ENCODE measurements around the gene SPATA31D3. TPM values are rescaled to one million over a fixed set of nuclear protein-coding genes. Genes with fewer than 3 reads are reported as not detected.
A peak's percentile ranks its signal among the peaks of the same experiment; 100 is the strongest.
"Not testable (repeated sequence)": the region's sequence is repeated elsewhere in the genome, so short reads cannot be mapped to it uniquely, and the experiment has no call there.

The SPATA31D3 gene
- not detected in 2 replicates for total RNA-seq
- not detected for polyA plus RNA-seq (2012)

DNA sequence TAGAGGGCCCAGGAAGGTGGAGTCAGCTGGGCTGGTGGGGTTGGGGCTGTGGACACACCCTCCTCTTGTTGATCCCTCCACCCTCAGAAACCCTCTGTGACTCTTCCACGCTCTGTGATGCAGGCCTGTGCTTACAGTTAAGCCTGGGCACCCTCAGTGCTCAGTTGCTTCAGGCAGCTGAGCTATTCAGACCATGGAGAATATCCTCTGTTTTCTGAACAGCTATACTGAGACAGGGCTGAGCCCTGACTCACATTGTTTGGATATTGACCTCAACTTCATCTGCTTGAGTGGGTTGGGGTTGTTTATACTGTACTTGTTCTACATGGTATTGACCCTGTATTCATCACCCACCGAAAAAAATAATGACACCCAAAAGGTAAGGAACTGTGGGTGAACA, at the start of gene SPATA31D3:
Gene SPATA31D3, plus strand, starts transcription at position 108 of the 400 bp plus-strand sequence. Its CDS starts 86 bp downstream, at position 194.
- not testable (repeated sequence) for DNase-seq (ENCODE audit: low read depth)

- DNase-seq (ENCODE audit: low read depth): peak; percentile 67
Observed at GRCh38 chr9:81893929-81894328, 49.4 kb upstream of the SPATA31D3 start.

DNA sequence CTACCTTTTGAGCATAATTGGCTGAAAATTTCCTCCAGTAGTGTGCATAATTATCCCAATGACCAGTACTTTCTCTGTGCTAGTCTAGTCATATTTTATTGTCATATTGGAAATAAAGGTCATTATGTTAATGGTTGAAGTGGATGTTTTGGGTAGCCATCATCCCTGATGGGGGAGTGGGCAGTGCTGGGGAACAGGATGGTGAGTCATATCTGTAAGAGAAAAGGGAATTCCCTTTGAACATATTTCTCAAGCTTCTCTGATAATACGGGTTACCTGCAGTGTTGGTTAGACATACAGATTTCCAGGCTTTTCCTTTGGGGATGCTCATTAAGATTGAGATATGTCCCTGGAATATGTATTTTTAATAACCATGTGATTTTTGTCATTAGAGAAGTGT, 48.4 kb upstream of the SPATA31D3 start:
- DNase-seq (ENCODE audit: low read depth): no peak

- DNase-seq (ENCODE audit: low read depth): no peak
Observed at GRCh38 chr9:81896070-81896469, 47.2 kb upstream of the SPATA31D3 start.

DNA sequence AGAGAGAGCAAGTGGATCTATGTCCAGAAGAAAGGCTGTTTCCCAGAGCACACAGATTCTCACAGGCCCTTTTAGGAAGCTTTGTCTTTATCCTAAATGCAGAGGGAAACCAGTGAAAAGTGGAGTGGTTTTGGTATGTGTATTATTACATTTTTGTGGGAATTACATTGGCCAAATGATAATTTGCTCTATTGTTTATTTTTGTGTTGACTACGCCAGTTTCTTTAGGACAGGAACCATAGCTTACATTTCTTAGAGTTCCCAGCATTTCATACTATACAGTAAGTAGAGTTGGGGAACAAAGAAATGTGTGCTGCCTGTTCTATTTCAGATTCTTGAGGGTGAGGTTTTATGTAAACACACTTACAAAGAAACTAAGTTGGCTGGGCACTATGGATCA, 44.4 kb upstream of the SPATA31D3 start:
- DNase-seq (ENCODE audit: low read depth): no peak

DNA sequence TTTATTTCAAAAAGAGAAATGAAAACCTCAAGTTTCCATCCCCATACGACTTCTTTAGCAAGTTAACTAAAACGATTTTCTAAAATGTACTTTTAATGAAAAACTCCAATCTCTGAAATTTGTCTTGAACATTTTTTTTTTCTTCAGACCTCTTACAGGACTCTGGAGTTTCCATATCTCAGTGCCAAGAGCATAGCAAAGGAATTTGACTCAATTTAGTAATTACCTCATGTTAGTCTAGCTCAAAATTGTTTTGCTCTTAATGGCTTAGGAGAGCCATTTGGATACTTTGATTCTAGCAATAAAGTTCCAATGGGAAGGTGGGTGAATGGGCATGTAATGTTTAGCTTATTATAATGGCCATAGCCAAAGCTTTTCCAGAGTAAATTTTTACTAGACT, 41.1 kb upstream of the SPATA31D3 start:
- DNase-seq (ENCODE audit: low read depth): no peak

GRCh38 chr9:81902626-81903025, 40.7 kb upstream of the SPATA31D3 start:
- DNase-seq (ENCODE audit: low read depth): no peak

GRCh38 chr9:81906671-81907070, 36.6 kb upstream of the SPATA31D3 start:
- no peak for DNase-seq (ENCODE audit: low read depth)

DNA sequence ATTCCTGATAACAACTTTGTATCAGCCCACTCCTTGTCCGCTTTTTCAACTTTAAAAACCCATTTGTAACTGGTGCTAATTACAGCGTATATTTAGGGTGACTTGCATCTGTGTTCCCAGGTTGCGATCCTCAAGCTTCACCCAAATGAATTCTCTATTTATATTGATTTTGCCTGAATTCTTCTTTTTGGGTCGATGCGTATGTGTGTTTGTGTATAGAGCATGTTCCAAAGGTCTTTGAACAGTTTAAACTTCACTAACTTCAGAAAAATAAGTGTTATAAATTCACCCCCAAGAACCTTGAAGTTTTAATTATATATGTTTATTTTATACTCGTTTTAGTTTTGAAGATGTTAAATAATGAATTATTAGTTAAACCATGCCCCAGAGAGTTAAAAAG, 31.2 kb upstream of the SPATA31D3 start:
- DNase-seq (ENCODE audit: low read depth): no peak

DNA sequence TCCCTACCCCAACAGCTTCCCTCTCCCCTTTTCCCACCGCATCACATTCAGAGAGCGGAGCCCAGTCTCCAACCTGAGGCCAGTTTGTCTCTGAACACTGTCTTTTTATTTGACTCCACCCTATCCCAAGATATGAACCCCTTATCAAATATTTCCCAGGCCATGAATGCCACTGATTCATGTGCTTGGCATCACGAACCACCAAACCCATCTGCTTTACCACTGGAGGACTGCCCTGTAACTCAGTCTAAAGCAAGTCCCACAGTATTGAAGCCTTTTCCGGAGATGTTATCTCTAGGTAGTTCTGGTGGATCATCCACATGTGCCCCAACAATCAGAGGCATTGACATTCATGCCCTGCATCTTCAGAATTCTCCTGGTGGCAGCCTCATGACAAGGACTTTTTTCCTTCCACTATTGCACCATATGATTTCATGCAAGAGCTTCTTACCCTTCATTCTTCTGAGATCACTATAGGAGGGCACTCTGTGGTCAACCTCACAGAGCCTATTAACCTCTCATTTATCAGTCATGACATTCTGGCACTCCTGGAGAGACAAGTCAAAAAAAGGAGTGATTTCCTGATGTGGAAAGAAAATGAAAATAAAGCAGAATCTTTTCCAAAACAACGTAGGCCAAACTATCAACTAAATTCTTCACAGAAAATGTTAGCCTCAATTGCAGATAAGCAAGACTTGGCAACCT, 27.3 kb upstream of the SPATA31D3 start:
- DNase-seq (ENCODE audit: low read depth): peak; percentile 19

DNA sequence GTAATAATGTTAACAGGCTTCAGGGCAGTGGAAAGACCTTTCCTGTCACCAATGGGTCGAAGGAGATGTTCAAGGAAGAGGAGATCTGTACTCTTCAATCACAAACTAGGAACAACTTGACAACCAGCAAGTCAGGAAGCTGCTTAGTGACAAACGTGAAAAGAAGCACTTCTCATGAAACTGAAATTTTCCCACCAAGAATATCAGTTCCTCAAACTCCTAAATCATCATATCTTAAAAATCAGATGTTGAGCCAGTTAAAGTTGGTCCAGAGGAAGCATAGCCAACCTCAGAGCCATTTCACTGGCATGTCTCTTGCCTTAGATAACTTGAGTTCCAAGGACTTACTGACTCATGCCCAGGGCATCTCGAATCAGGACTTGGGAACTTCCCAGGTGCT, 24.8 kb upstream of the SPATA31D3 start:
- DNase-seq (ENCODE audit: low read depth): not testable (repeated sequence)

- not testable (repeated sequence) for DNase-seq (ENCODE audit: low read depth)
Observed at GRCh38 chr9:81928305-81928704, 15.0 kb upstream of the SPATA31D3 start, which contains the start of gene SPATA31D4. SPATA31D4 (plus strand) TSS chr9:81928428; CDS start chr9:81928514, 86 bp downstream.

DNA sequence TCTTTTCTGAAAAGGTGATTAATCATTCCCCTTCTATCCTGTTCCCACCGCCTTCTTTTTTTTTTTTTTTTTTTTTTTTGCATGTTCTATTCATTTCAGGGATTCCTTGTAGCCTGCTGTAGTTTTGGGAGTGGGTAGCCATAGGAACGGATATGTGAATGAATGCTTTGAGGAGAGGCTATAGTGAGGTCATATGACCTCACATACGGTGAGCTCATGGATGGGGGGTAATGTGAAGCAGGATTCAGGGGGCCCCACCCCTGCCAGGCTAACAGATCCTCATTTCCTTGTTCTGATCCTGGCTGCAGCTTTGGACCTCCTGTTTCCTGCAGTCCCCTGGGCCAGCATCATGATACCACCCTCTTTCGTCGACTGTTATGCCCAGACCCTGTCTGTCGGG, 13.2 kb upstream of the SPATA31D3 start:
- not testable (repeated sequence) for DNase-seq (ENCODE audit: low read depth)

GRCh38 chr9:81933547-81933946, 9.8 kb upstream of the SPATA31D3 start:
- not testable (repeated sequence) for DNase-seq (ENCODE audit: low read depth)

- DNase-seq (ENCODE audit: low read depth): not testable (repeated sequence)
Observed at GRCh38 chr9:81948650-81949049, 5.3 kb downstream of the SPATA31D3 start.

DNA sequence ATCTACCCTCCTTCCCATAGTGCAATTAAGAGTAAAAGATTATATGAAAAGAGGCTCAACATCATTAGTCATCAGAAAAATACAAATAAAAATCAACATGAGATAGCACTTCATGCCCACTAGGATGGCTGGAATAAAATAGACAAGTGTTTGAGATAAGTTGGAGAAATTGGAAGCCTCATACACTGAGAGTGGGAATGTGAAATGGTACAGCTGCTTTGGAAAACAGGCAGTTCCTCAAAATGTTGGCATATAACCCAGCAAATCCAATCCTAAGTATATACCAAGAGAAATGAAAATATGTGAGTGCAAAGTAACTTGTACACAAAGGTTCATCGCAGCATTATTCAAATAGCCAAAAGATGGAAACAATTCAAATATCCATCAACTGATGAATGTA, 9.8 kb downstream of the SPATA31D3 start:
- DNase-seq (ENCODE audit: low read depth): no peak

- no peak for DNase-seq (ENCODE audit: low read depth)
Observed at GRCh38 chr9:81955625-81956024, 12.3 kb downstream of the SPATA31D3 start.

GRCh38 chr9:81964218-81965171, 21.2 kb downstream of the SPATA31D3 start:
- DNase-seq (ENCODE audit: low read depth): no peak

GRCh38 chr9:81968026-81968425, 24.7 kb downstream of the SPATA31D3 start:
- DNase-seq (ENCODE audit: low read depth): no peak

- no peak for DNase-seq (ENCODE audit: low read depth)
Observed at GRCh38 chr9:81969971-81970370, 26.7 kb downstream of the SPATA31D3 start.

- no peak for DNase-seq (ENCODE audit: low read depth)
Observed at GRCh38 chr9:81971727-81972126, 28.4 kb downstream of the SPATA31D3 start.

DNA sequence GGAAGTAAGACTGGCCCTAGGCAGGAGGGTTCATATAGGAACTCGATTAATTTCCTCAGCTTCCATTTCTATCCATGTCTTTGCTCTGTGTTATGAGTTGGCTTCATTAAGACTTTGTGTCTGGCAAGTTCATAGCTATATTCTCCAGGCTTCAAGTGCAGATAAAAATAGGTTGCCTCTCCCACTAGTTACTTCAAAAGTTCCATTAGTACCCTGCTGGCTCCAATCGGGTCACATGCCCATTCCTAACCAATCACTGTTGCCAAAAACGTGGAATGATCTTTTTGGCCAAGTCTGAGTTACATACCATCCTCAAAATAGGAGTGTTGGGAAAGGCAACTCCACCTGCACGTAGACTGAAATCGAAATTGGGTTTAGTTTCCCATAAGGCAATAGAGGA, 31.5 kb downstream of the SPATA31D3 start:
- no peak for DNase-seq (ENCODE audit: low read depth)

Data from myocyte (in vitro differentiated cells).